Vagina (tissue), 2 donors: ENCODE results near the gene SEPHS2. TPM values are rescaled to one million over a fixed set of nuclear protein-coding genes. Genes with fewer than 3 reads are reported as not detected.

Source experiments
- DNase-seq, 2 donors: peaks; one replicate each; pipeline ENCODE4 v3.0.0-alpha.2; 2017; ENCODE audit errors: extremely low spot score in 2 of 2
- H3K27ac ChIP-seq: fragments of 200-600 bp; sonication (generic); one replicate; pipeline ENCODE4 v1.5.1; 2019
- H3K27me3 ChIP-seq: fragments of 200-600 bp; sonication (generic); one replicate; pipeline ENCODE4 v1.5.1; 2019
- H3K36me3 ChIP-seq, 2 donors: fragments of 200-600 bp; sonication (generic); one replicate each; pipeline ENCODE4 v1.5.1; 2017 to 2019
- H3K4me1 ChIP-seq: fragments of 200-600 bp; sonication (generic); one replicate; pipeline ENCODE4 v1.5.1; 2019
- H3K4me3 ChIP-seq, 2 donors: fragments of 200-600 bp; sonication (generic); 1 replicate in 1 of 2; 2 replicates in 1 of 2; pipeline ENCODE4 v1.5.1; 2016 to 2019
- H3K9me3 ChIP-seq: fragments of 200-600 bp; sonication (generic); one replicate; pipeline ENCODE4 v1.5.1; 2019
- POLR2A ChIP-seq, 2 donors: fragments of 450-650 bp; IDR thresholded peaks; one replicate each; pipeline ENCODE4 v1.6.1; 2017; ENCODE audit warnings: antibody characterized with exemption in 2 of 2, mild to moderate bottlenecking in 2 of 2, moderate library complexity in 2 of 2
- POLR2AphosphoS5 ChIP-seq, 2 donors: sonication (generic); formaldehyde crosslinking; IDR thresholded peaks; one replicate each; pipeline ENCODE4 v1.9.0; 2017; ENCODE audit warnings: antibody characterized with exemption in 2 of 2, mild to moderate bottlenecking in 2 of 2, low read depth in 1 of 2; ENCODE audit not compliant: insufficient read depth in 1 of 2
- intact Hi-C: fragments of 100-400 bp; cut with DNase I; formaldehyde crosslinking; loops from one replicate; pipeline ENCODE4 v1.15.1; 2023
- total RNA-seq: library from RNA; depleted of rRNA; stranded (reverse); fragments of >200 nt; gene quantifications from one replicate; pipeline ENCODE4 v1.2.3, GENCODE V29; 2016
- TF ChIP-seq, protein P1 (sequence below), 3 experiments: fragments of 450-650 bp in 2 of 3; fragments of 200-600 bp in 1 of 3; sonication (generic) in 1 of 3; IDR thresholded peaks; one replicate each; pipeline ENCODE4 v1.5.1; 2017 to 2019; ENCODE audit warnings: antibody characterized with exemption in 3 of 3, mild to moderate bottlenecking in 2 of 3, moderate library complexity in 2 of 3

SEPHS2 gene
- total RNA-seq, 1 donor from 2014 or later = 28.0 TPM

DNA sequence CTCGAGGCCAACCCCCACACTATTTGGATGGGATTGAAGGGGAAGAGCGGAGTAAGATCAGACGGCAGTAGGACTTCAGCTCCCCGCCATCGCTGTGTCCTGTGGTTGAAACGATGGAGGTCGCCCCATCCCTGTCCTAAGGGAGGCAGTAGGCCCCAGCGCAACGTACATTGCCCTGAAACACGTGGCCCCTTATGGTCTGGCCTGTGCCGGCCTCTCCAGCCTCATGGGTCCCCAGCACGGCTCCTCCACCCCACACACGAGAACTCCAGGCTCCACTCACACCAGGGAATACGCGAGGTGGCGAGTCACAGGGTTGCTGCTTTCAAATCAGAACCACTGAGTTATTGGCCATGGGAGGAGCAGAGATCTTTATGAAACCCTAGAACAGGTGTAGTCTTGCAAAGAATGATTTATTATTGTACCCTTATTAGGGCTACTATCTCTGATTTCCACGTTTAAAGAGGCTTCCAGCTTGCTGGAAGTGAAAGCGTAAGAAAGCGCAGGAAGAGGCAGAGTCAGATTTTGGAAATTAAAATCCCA is 15.2 kb downstream of the SEPHS2 start:
- Histone ChIP-seq H3K36me3 (no peaks in the 10 kb centered on the region), H3K4me3 (peak overlapping the region; percentile 62 to 79), H3K4me1 (peaks cover 21% of the 10 kb centered on the region), H3K27me3 (no peaks in the 10 kb centered on the region), H3K27ac (peak overlapping the region; percentile 31), H3K9me3 (no peaks in the 10 kb centered on the region)
- no peak for TF ChIP-seq POLR2AphosphoS5 (IDR thresholded peaks at IDR 0.05; ENCODE audit: insufficient read depth in 1 of 2, low read depth in 1 of 2)
- TF ChIP-seq POLR2A (IDR thresholded peaks at IDR 0.05) = no peak
- TF ChIP-seq, protein P1, sequence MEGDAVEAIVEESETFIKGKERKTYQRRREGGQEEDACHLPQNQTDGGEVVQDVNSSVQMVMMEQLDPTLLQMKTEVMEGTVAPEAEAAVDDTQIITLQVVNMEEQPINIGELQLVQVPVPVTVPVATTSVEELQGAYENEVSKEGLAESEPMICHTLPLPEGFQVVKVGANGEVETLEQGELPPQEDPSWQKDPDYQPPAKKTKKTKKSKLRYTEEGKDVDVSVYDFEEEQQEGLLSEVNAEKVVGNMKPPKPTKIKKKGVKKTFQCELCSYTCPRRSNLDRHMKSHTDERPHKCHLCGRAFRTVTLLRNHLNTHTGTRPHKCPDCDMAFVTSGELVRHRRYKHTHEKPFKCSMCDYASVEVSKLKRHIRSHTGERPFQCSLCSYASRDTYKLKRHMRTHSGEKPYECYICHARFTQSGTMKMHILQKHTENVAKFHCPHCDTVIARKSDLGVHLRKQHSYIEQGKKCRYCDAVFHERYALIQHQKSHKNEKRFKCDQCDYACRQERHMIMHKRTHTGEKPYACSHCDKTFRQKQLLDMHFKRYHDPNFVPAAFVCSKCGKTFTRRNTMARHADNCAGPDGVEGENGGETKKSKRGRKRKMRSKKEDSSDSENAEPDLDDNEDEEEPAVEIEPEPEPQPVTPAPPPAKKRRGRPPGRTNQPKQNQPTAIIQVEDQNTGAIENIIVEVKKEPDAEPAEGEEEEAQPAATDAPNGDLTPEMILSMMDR (IDR thresholded peaks at IDR 0.05) = peak in 1 of 3 experiments; percentile 13
- intact Hi-C loops = no loop called here
- no peak for DNase-seq

DNA sequence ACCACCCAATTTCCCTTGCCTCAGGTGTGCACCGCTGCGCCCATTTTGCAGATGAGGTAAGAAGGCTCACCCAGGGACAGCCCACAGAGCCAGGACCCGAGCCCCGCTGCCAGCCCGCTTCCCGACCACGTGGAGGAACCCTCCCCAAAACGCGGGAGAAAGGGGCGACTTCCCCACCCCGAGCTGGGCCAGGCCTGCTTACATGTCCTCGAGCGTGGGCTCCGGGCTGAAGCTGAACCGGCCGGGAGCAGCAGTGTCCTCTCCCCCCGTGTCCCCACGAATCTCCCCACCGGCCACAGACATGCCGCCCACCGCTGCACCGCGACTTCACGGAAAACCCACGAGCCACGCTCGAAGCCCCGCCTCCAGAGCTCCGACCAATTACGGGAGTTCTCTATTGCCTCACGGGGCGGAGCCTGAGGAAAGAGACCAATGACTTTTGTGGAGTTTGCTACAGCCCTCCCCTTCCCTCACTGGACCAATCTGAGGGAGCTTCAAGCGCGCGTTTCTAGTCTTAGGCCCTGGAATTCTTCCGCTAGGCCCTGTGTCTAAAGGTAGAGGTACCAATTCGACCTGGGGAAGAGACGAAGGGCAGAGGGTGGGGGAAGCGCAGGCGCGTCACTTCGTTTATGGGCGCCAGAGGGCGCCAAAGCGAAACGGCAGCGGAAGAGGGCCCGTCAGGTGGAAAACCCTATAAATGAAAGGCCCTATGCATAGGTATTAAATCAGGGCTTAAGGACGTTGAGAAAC is 15.8 kb downstream of the SEPHS2 start, which contains the start of gene DCTPP1:
Gene DCTPP1, minus strand, starts transcription at position 353 of the 750 bp plus-strand sequence. Its CDS starts 50 bp downstream, at position 303.
- Histone ChIP-seq H3K27me3 (no peaks in the 10 kb centered on the region), H3K9me3 (no peaks in the 10 kb centered on the region), H3K36me3 (peaks cover 0 to 4% of the 10 kb centered on the region in 2 donors), H3K27ac (peak within 1 kb of the TSS; percentile 40), H3K4me3 (peak within 1 kb of the TSS; percentile 62 to 79), H3K4me1 (peaks cover 21% of the 10 kb centered on the region)
- TF ChIP-seq POLR2A (IDR thresholded peaks at IDR 0.05) (no peak), POLR2AphosphoS5 (IDR thresholded peaks at IDR 0.05; ENCODE audit: insufficient read depth in 1 of 2, low read depth in 1 of 2) (peak; percentile 74 to 95)
- TF ChIP-seq, protein P1 (IDR thresholded peaks at IDR 0.05) = peak; percentile 57 to 69 (median 63)
- intact Hi-C loops = no loop called here
- peak in 1 of 2 donors; percentile 98 for DNase-seq

DNA sequence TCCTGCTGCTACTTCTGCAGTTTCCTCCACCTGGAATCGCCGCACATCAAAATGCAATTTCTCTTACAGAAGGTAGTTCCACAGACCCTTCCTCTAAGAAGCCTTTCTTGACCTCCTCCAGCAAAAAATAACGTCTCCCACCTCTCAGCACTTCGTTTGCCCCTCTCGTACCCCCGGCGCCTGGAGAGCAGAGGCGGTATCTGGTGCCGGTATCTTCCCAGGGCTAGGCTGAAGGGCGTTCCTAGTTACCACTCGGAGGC is 16.3 kb downstream of the SEPHS2 start:
- DNase-seq = no peak
- TF ChIP-seq POLR2AphosphoS5 (IDR thresholded peaks at IDR 0.05; ENCODE audit: insufficient read depth in 1 of 2, low read depth in 1 of 2) = no peak
- TF ChIP-seq POLR2A (IDR thresholded peaks at IDR 0.05) = no peak
- TF ChIP-seq, protein P1 (IDR thresholded peaks at IDR 0.05) = no peak
- peak overlapping the region; percentile 40 for H3K27ac ChIP-seq
- H3K36me3 ChIP-seq = peaks cover 0 to 9% of the 10 kb centered on the region in 2 donors
- no peaks in the 10 kb centered on the region for H3K27me3 ChIP-seq
- peak overlapping the region; percentile 62 to 79 for H3K4me3 ChIP-seq
- intact Hi-C loops = no loop called here
- no peaks in the 10 kb centered on the region for H3K9me3 ChIP-seq
- peaks cover 21% of the 10 kb centered on the region for H3K4me1 ChIP-seq

DNA sequence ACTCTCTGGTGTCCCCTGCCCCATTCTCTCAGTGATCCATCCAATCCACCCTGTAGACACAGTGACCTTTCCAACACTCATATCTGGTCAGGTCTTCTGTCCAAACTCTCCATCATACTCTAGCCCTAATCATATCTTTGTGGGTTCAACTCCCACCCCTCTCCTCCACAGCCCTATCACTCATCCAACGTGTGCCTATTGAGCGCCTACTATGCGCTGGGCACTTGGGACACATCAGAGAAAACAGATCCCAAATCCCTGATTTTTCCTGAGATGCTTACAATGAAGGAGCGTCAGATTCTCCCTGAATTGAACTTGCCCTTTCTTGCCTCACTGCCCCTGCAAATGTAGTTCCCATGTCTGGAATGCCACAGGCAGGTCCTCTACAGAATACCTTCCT is 17.6 kb downstream of the SEPHS2 start:
- Histone ChIP-seq H3K27me3 (no peaks in the 10 kb centered on the region), H3K9me3 (no peaks in the 10 kb centered on the region), H3K4me1 (peaks cover 21% of the 10 kb centered on the region), H3K27ac (no peak overlapping the region), H3K36me3 (peaks cover 0 to 21% of the 10 kb centered on the region in 2 donors), H3K4me3 (no peak overlapping the region)
- DNase-seq = no peak
- TF ChIP-seq, protein P1 (IDR thresholded peaks at IDR 0.05) = no peak
- TF ChIP-seq POLR2A (IDR thresholded peaks at IDR 0.05) (no peak), POLR2AphosphoS5 (IDR thresholded peaks at IDR 0.05; ENCODE audit: insufficient read depth in 1 of 2, low read depth in 1 of 2) (no peak)
- intact Hi-C loops = no loop called here

DNA sequence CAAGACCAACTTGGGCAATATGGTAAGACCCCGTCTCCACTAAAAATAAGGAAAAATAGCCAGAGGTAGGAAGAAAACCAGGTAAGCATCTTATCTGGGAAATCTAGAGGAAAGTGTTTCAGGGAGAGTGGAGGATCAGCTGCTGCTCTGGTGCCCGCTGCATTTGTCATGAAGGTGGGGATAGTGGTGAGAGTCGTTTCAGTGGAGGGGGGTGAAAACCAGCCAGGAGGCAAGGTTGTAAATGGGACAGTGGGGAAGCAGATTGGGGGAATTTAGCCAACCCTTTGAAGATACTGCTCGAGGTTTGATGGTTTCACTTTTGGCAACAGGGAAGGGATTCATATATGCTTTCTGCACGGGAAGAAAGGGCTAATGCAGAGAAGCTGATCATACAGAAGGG is 24.7 kb downstream of the SEPHS2 start:
- no peaks in the 10 kb centered on the region for H3K9me3 ChIP-seq
- peaks cover 14% of the 10 kb centered on the region for H3K4me1 ChIP-seq
- H3K27me3 ChIP-seq = no peaks in the 10 kb centered on the region

More for the DNA sequence above, 24.7 kb downstream of the SEPHS2 start:
- Histone ChIP-seq H3K36me3 (peaks cover 0 to 33% of the 10 kb centered on the region in 2 donors), H3K27ac (no peak overlapping the region), H3K4me3 (no peak overlapping the region)
- TF ChIP-seq, protein P1 (IDR thresholded peaks at IDR 0.05) = no peak
- TF ChIP-seq POLR2AphosphoS5 (IDR thresholded peaks at IDR 0.05; ENCODE audit: insufficient read depth in 1 of 2, low read depth in 1 of 2) (no peak), POLR2A (IDR thresholded peaks at IDR 0.05) (no peak)
- intact Hi-C loops = no loop called here
- DNase-seq = no peak
